GM18873 (cell line): ENCODE results near the gene PTPRN2.

ENCODE experiments used
- ATAC-seq: cut with Tn5 transposase; IDR thresholded peaks from one replicate; pipeline ENCODE4 v1.9.1; 2021; ENCODE audit warnings: mild to moderate bottlenecking, moderate library complexity, moderate number of reproducible peaks; ENCODE audit not compliant: unreplicated experiment, low FRiP score

PTPRN2 gene

DNA sequence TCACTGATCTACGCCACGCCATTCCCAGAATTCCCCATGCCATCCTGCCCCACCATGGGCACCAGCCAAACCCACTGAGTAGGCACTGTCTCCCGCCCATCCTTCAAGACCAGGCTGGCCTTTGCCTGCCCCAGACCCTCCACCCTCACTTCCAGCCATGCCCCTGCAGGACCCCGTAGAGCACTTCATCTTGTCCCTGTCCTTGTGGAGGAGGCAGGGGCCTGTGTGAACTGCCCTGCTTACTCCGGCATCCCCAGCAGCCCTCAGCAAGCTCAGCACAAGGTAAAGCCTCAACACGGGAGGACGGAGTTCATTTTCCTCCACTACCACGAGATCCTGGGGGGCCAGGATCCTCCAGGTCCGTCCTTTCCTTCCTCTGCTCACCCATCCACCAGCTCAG lies 577.7 kb downstream of the PTPRN2 start:
- no peak for ATAC-seq

DNA sequence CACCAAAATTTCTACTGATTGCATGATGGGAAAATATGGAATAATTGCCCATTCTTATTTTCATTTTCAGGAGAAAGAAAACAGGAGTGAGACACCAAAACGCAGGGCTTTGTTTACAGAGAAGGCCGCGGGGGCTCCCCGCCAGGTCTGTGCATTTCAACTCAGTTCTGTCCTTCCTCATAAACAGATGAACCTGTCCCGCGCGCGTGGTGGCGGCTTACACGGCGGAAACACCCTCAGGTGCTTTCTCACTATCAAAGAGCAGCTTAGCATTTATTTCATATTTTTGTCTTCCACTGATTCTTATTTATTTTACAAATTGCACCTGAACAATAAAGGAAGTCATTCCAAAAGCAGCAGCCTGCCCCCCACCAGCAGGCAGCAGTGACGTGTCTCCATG lies 579.4 kb downstream of the PTPRN2 start:
- no peak for ATAC-seq

DNA sequence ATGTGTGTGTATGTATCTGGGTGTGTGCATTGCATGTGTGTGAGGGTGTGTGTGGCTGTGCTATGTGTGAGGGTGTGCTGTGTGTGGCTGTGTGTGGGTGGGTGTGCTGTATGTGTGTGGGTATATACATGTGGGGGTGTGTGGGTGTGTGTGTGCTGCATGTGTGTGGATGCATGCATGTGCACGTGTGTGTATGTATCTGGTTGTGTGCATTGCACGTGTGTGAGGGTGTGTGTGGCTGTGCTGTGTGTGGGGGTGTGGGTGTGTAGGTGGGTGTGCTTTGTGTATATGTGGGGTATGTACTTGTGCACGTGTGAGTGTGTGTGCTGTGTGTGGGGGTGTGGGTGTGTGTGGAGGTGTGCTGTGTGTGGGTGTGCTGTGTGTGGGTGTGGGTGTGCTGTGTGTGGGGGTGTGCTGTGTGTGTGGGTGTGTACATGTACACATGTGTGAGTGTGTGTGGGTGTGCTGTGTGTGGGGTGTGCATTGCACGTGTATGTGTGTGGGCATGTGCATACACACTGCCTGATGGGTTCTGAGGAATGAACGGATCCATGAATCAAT lies 579.8 kb downstream of the PTPRN2 start:
- no peak for ATAC-seq

DNA sequence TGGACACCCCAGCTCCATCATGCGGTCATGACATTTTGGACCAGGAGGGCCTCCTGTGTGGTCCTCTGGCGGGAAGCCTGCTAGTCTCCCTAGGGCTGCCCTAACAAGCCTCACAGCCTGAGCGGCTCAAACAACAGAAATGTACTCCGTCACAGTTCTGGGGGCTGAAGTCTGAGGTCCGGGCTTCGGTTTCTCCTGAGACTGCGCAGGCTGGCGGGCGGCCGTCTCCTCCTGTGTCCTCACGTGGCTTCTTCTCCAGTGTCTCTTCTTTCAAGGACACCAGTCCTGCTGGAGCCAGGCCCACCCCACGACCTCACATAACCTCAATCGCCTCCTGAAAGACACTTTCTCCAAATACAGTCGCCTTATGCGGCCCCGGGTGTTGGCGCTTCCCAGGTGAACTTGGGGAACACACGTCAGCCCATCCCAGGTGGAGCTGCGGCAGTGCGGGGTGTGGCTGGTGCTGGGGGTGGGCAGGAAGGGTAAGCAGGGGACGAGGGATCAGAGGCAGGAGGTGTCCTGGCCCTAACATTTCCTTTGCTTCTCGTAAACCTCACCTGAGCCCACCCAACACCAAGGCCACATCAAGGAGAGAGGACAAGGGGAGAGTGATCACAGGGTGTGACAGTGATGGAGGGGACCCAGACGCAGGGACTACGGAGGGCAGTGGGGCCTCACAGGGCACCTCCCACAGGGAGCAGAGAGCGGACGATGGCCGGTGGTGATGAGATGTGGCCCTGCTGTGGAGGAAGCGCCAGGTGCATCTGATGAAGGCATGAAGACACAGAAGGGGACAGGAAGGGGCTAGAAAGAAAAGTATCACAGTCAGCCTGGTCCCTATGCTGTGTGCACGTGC lies 580.6 kb downstream of the PTPRN2 start:
- no peak for ATAC-seq

DNA sequence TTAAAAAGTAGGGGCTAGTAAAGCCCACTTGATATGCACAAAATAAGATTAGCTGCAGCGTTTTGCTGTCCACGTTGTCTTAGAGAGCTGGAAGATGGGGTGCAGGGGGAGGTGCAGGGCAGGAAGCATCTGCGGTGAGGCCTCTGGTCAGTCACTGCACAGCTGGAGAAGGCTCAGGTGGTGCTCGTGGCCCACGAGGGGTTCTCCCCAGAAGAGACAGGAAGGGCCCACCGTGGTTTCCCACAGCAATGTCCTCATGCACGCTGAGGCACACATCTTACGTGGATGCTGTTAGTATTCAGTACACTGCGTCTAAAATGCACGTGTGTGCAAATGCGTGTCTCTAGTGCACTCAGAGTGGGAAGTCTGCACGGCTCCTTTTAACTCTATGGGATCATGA lies 582.1 kb downstream of the PTPRN2 start:
- no peak for ATAC-seq

DNA sequence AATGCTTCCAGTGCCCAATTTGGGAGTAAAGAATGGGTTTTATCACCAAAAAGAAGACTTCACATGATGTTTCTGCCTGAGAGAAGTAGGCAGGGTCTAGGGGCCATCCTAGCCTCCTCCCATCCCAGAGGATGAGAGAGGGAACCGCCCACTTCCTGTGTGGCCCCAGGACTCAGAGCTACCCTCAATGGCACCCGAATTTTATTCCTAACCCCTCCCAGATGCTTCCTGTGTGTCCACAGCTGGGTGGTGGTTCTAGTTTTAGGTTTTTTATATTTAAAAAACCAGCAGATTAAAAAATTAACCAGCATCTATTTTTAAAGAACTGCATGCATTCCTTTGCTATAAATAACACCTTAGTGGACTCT lies 583.5 kb downstream of the PTPRN2 start:
- ATAC-seq, result no peak

DNA sequence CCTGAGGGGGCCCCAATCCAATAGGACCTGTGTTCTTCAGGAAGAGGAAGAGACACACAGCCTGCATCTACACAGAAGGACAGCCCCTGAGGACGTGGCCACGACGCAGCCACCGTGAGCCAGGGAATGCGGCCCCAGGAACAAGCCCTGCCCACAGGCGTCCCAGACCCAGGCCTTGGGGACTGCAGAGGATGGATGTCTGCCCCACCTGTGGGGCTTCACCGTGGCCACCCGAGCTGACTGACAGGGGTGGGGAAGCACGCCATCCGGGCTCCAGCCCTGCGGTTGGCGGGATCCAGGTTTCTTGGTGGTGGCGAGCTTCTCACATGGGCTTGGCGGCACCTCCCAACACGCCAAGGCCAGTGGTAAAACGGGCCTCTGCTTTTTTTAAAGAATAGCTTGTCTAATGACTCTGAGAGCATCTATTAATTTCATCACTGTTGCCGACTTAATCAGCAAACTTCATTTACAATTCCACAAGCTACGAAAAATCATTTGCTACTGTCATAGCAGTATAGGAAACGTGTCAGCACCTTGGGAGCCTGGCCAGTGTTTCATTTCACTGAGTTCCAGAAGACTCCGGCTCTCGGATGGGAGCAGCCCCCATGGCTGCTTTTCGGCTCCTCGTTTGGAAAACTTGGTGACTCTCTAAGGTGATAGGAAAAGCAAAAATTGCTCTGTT lies 584.0 kb downstream of the PTPRN2 start:
- no peak for ATAC-seq

DNA sequence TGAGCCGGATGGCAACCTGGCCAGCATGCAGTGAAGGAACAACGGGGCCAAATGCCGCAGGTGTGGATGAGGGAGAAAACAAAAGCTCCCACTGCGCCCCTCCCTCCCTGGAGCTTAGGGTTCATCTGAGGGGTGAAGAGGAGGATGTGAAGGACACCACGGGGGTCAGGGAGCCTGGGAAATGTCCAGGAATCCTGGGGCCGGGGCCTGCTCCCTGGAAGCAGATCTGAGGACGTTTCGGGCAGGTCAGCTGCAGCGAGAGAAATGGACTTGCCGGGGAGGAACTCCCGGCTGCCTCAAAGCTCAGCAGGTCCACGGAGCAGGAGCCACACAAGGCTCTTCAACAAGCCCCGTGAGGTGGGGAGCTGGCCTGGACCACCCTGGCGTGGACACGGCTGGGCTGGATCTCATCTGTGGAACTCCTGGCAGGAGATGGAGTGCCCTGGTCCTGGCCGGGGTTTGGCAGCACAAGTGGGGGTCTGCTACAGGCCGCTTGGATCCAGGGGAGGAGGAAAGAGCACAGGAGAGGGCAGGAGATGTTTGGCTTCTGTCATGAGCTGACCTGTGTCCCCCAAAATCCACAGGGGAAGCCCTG lies 585.0 kb downstream of the PTPRN2 start:
- ATAC-seq, result no peak

DNA sequence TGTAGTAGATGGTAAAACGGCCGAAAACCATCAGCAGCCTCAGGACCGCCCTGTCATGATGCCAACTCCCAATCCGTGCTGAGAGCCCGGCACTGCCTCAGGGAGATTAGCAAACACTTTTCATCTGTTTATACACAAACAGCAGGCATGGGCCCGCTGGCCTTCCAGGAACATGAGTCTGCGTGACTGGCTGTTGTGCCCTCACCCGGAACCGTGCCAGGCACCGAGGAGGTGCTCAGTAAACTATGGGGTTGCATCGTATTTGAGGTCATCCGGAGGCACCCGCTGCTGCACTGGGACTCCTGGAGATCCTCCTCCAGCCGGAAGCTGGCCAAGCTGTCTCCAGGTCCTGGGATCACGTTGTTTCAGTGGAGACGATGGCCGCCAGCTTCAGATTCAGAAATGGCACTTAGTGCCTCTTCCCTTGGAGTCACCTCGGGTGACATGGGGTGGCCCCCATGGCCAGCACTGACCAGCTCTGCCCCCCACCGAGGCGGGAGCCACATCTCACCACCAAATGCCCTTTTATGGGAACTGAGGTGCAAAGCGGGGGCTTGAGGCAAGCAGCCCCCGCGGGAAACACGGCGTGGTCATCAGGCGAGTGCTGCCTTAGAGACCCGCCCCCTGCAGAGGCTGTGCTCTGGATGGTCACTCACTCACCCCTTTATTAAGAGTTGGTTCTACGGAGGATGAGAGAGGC lies 585.9 kb downstream of the PTPRN2 start:
- no peak for ATAC-seq

DNA sequence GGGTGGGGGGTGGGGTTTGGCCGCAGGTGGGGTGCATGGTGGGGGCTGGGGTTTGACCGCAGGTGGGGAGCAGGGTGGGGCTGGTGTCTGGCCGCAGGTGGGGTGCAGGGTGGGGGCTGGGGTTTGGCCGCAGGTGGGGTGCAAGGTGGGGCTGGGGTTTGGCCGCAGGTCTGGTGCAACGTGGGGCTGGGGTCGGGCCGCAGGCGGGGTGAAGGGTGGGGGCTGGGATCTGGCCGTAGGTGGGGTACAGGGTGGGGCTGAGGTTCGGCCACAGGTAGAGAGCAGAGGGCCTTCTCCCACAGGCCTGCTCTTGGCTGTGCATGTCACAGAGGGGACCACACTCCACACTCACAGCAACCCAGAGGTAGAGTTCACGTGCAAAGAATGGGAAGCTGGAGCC lies 586.6 kb downstream of the PTPRN2 start:
- ATAC-seq, result no peak

DNA sequence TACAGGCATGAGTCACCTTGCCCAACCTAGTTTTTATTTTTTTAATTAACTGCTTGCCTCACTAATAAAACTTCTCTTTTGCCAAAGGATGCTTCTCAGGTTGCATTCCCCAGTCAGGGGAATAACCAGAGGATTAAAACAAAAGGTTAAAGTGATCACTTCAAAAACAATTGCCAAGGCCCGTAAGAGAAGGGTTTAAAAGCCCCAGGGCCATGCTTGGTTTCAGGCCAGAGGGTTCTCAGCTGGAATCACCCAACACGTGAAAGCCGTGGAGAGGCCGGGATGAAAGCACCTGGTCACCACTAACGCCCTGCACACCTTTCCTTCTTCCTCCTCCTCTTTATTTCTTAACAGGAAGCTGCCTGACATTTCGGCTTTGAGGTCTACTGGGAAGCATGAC lies 587.5 kb downstream of the PTPRN2 start:
- ATAC-seq, result no peak

DNA sequence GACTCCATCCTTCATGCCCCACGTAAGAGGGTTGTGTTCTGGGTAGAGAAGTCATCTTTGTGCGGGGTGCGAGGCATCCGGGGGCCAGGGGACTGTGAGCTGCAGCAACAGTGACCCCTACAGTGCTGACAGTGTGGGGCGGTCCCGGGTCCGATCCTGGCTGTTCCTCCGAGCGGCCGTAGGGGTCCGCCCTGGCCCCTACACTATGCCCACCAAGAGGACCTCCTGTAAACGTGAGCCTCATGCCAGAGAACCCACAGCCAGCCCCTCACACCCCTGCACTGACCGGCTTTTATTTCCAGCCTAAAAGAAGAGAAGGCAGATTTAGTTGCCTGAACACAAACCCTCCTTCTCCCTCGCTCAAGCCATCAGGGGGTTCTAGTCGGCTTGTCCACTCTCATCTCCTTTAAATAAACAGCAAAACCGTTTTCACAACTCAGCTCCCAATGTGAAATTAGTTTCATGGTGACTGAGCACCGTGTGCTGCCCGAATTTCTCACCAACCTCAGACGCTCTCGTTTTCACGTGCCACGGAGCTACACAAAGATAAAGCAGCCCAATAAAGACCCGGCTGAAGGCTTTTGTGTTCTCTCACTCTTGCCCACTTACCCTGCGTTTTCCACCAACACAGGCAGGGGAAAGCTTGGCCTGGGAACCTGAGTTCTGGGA lies 588.6 kb downstream of the PTPRN2 start:
- no peak for ATAC-seq

DNA sequence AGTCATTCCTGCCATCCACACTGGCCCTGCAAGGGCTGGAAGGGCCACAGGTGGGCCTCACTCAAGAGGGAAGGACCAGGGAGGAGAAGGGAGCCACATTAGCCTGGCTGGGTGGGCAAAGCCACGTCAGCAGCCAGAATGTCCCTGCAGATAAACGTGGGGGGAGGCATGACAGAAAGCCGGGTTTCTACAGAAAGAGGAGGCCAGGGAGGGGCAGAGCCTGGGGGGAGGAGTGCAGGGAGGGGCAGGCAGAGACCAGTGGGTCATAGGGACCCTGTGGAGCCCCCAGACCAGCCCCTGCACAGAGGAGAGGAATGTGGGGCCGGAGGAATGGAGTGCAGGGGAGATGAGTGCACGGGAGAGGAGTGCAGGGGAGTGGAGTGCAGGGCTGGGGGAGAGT lies 590.2 kb downstream of the PTPRN2 start:
- ATAC-seq, result no peak

DNA sequence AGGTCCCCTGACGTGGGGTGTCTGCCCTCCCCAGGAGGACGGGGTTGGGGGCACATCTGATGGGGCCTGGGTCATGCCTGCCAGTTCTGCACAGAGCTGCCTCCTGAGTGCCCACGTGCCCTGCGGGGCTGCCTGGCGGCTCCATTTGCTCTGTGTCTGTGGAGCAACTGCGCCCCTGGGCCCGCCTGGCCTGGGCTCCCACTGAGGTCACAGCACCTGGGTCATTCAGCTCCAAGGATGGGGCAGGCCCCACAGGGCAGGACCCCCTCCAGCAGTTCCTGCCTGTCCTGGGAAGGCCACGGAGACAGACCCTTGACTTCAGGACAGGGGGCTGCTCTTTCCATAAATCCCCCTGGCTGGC lies 590.6 kb downstream of the PTPRN2 start:
- ATAC-seq, result no peak

DNA sequence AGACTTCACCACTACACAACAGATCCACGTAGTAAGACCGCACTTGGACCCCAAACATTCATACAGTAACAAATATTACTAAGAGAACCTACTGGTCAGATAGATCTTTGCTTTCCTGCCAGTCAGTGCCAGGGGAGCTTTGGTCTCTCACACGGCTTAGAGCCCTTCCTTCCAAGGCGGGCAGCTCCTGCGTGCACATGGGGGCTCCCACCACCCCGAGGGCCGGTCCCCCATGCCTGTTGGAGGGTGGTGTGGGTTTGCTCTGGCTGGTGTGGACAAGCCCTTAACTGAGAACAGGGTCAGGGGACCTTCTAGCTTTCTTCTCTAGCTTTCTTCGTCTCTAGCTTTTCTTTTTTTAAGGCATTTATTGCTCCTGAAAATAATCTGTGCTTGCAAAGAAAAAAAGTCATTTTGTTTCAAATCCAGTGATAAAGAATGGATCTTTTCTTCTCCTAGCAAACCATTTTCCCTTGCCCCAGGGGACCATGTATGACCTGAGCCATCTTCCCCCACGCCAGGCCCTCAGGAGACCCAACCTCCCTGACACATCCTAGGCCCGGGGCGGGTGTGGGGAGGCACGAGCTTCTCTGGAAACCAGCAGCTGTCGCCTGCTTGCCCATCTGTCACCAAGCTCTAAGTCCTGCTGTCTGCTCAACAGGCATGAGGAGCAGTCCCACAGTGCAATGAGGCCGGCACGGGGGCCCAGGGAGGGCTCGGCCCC lies 591.1 kb downstream of the PTPRN2 start:
- ATAC-seq, result no peak

DNA sequence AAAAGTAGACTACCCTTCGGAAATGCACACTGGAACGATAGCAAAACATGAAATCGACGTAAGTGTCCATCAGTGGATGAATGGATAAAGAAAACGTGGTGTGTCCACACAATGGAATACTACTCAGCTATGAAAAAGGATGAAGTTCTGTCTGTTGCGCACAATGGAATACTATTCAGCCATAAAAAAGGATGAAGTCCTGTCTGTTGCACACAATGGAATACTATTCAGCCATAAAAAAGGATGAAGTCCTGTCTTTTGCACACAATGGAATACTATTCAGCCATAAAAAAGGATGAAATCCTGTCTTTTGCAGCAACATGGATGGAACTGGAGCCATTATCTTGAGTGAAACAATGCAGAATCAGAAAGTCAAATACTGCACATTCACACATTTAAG lies 591.8 kb downstream of the PTPRN2 start:
- no peak for ATAC-seq

DNA sequence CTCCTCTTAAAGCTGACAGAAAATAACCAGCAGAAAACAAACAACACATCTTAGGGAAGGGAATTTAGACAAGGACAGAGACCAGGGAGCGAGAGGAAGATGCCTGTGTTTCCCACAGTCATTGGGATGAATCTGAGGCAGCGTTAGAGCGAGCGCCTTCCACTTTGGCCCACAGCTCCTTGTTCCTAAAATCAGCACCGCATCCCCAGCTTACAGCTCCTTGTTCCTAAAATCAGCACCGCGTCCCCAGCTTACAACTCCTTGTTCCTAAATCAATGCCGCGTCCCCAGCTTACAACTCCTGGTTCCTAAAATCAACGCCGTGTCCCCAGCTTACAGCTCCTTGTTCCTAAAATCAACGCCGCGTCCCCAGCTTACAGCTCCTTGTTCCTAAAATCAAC lies 593.3 kb downstream of the PTPRN2 start:
- ATAC-seq, result no peak

DNA sequence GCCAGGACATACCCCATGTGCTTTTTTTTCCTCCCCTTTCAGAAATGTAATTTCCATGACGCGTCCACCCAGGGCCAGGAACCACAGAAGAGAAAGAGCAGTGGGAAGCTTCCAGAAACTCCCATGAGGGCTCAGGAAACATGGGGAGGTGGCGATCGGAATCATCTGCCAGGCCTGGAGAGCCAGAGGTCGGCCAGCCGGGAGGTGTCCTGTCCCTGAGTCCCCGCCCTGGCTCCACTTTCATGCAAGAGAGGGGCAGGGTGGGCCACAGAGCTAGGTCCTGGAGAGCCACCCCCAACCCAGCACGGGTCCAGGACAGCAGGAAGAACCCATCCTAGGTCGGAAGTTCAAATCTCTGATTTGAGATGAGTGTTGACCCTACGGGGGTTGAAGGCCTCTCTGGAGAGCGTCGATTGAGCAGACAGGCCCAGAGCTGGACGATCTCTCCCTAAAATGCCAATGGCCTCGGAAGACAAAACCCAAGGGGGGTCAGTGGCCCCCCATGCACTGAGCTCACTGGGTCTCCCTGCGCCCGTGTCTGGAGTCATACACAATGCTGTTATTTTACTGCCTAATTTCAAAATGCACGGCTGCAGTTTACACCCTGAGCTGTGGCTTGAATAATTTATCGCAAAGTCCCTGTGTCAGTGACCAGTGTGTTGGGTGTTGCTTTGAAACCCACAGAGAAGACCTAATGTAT lies 594.1 kb downstream of the PTPRN2 start:
- no peak for ATAC-seq

DNA sequence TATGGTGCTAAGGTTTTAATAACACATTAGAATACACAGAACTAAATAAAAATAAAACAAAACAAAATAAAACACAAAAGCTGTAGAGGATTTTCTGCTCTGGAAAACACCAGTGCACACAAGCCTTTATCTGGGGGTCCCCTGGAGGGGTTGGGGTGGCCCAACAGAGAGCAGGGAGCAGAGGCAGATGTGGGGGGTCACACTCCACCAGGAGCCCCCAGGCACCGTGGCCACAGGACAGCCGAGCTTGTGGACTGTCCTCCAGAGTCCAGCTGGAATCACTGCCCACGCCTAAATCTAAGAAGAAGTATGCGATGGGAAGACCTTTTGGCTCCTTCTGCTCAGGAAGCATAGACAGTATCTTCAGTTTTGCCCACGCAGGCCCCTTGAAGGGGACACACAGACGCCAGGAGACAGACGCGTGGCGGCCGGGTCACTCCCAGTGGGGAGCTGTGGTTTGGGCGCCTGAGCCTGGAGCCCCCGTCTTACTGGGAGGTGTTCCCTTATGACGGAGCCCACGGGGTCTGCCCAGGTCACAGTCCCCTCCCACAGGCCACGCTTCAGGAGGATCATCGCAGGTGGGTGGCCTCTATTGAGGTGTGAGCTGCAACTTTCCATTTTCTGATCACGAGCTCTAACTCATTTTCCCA lies 595.0 kb downstream of the PTPRN2 start:
- no peak for ATAC-seq
